GM12872 (cell line): Measurements from ENCODE around the gene CRY2.

Source experiments
- CTCF ChIP-seq: IDR thresholded peaks from 3 replicates; pipeline ENCODE4 v1.5.1; 2011; ENCODE audit warnings: low read depth, mild to moderate bottlenecking, low read length, moderate library complexity; ENCODE audit not compliant: insufficient read depth

Gene CRY2

DNA sequence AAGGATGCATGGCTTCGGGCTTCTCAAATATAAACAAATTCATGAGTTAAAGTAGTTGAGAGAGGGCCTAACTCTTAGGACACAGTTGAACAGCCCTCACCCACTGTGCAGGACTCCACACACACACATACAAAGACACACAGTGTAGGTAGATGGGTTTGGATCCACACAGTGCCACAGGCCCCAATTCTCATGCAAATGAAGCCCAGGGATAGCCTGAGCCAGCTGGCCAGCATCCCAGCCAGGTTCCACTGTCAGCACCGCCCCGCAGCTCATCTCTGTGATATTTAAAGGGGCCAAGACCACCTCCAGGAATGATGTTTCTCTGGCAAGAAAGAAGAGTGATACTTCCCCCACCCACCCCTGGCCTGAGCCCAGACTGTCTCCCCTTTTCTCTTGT lies 30.7 kb upstream of the CRY2 start:
- TF ChIP-seq CTCF, result no peak

DNA sequence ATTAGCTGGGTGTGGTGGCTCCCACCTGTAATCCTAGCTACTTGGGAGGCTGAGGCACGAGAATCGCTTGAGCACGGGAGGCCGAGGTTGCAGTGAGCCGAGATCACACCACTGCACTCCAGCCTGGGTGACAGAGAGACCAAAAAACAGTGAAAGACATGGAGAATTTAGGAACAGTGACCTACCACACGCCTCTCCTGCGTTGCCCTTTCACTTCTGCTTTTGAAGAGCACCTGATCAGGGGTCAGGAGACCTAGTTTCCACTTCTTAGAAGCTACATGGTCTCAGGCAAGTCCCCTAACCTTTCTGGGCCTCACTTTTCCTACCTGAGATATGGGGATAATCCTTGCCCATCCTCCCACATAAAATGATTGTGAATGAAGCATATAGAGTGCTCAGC lies 30.1 kb upstream of the CRY2 start:
- no peak for TF ChIP-seq CTCF

- TF ChIP-seq CTCF, result no peak
Observed at GRCh38 chr11:45818961-45819605, 28.2 kb upstream of the CRY2 start.

DNA sequence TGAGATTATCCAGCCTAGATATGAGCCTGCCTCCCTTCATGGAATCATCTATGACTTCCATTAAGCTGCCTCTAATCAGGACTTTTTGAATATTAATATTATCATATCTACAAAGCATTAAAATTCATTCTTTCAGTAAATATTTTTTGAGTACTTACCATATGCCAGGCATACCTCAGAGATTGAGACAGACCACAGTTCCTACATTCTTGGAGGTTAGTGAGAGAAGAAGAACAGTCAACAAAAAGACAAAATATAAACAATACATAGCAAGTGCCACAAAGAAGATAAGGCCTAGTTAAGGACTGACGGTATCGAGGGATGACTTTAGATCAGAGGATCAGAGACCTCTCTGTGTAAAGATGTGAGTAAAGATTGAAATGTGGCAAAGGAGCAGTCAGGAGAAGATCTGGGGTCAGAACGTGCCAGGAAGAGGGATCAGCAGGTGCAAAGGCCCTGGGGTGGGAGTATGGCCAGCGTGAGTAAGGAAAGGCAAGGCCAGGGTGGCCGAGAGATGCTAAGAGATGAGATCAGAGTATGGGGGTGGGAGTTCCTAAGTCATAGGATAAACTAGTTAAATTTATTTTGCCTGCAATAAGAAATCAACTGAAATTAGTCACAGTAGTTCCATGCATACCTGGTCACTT lies 26.9 kb upstream of the CRY2 start:
- no peak for TF ChIP-seq CTCF

GRCh38 chr11:45827123-45827522 lies 20.2 kb upstream of the CRY2 start:
- no peak for TF ChIP-seq CTCF

DNA sequence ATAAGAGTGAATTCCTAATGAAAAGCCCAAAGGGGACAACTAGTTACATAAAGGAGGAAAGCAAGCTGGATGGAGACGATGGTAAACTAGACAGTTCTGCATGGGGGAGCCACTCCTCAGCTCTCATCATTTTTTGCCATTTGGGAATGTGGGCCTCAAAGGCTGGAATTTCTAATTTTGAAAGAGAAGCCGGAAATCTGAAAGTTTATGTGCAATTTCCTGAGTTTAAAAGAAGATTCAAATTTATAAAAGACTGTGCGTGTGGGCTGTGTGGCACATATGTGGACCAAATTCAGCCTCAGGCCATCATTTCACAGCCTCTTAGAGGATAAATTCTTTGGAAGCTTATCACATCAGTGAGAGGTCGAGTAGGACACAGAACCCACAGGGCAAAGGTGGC lies 18.3 kb upstream of the CRY2 start:
- no peak for TF ChIP-seq CTCF

DNA sequence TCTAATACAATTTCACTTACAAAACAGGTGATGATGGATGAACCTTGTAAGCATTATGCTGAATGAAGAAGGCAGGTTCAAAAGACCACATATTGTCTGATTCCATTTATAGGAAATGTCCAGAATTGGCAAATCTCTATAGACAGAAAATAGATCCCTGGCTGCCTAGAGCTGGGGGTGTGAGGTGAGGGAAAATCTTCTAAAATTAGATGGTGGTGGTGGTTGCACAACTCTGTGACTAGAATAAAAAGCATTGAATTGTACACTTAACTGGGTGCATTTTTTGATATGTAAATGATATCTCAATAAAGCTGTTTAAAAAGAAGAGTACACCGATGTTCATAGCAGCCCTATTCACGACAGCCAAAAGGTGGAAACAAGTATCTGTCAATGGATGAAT lies 16.7 kb upstream of the CRY2 start:
- no peak for TF ChIP-seq CTCF
